Endothelial cell of umbilical vein (primary cell): ENCODE results near the gene NR3C1. TPM values are rescaled to one million over a fixed set of nuclear protein-coding genes. Genes with fewer than 3 reads are reported as not detected.

ENCODE experiments used
- BruUV-seq: library from RNA; stranded (reverse); fragments of 400-500 nt; replicated peaks from 2 replicates; lab custom pipeline; 2021; lab: Mats Ljungman, UMichigan
- CTCF ChIA-PET: fragments of 300-600, 350-600 bp; sonication (Branson Sonifier 250); formaldehyde crosslinking; loops from one replicate; lab custom pipeline; 2021; ENCODE audit warnings: antibody characterized with exemption, inconsistent platforms; lab: Charles Lee
- POLR2A ChIA-PET: fragments of 300-600, 350-600 bp; sonication (Branson Sonifier 250); formaldehyde crosslinking; loops from one replicate; lab custom pipeline; 2021; ENCODE audit warnings: antibody characterized with exemption, inconsistent platforms; lab: Charles Lee
- DNase-seq: peaks from one replicate; pipeline ENCODE4 v3.0.0-alpha.2; 2011; ENCODE audit warnings: low read depth, low spot score
- FAIRE-seq: peaks from 2 replicates; lab custom pipeline; 2011; peaks lifted over from hg19 to GRCh38; lab: Jason Lieb, UNC
- H2AFZ ChIP-seq: 2 replicates; pipeline ENCODE4 v1.6.0; 2012; ENCODE audit warnings: low read depth, low read length, control low read depth, inconsistent platforms
- H3K27ac ChIP-seq: 2 replicates; pipeline ENCODE4 v1.5.1; 2011; ENCODE audit warnings: low read depth, mild to moderate bottlenecking, control low read depth, low read length, moderate library complexity; ENCODE audit not compliant: insufficient read depth
- H3K27me3 ChIP-seq, 2 experiments: 2 replicates each; pipeline versions ENCODE4 v1.6.0 to v1.6.1; 2011; ENCODE audit warnings: low read length in 2 of 2, mixed read lengths in 1 of 2; ENCODE audit not compliant: control insufficient read depth in 2 of 2, insufficient read depth in 2 of 2
- H3K36me3 ChIP-seq, 2 experiments: 2 replicates in 1 of 2; 3 replicates in 1 of 2; pipeline ENCODE4 v1.5.1; 2011; ENCODE audit warnings: low read length in 2 of 2, mild to moderate bottlenecking in 1 of 2, moderate library complexity in 1 of 2; ENCODE audit not compliant: control insufficient read depth in 2 of 2, insufficient read depth in 2 of 2; ENCODE audit errors: extremely low read depth in 1 of 2
- H3K4me1 ChIP-seq: 3 replicates; pipeline ENCODE4 v1.5.1; 2011; ENCODE audit warnings: mild to moderate bottlenecking, low read length; ENCODE audit not compliant: control insufficient read depth, insufficient read depth; ENCODE audit errors: extremely low read depth
- H3K4me2 ChIP-seq: 2 replicates; pipeline ENCODE4 v1.6.1; 2011; ENCODE audit warnings: low read length, control low read depth, mixed read lengths; ENCODE audit not compliant: insufficient read depth
- H3K4me3 ChIP-seq, 3 experiments: fragments of 200-600 bp in 1 of 3; sonication (generic), shearing (Covaris generic) in 1 of 3; replicated peaks in 1 of 3; 2 replicates each; pipeline ENCODE4 v1.5.1; 2011 to 2016; ENCODE audit warnings: control low read depth in 3 of 3, low read length in 3 of 3, mild to moderate bottlenecking in 2 of 3, inconsistent platforms in 1 of 3, low read depth in 1 of 3, moderate library complexity in 1 of 3; ENCODE audit not compliant: insufficient read depth in 1 of 3
- H3K79me2 ChIP-seq: 2 replicates; pipeline ENCODE4 v1.6.0; 2012; ENCODE audit warnings: low read length, inconsistent platforms; ENCODE audit not compliant: control insufficient read depth, insufficient read depth
- H3K9ac ChIP-seq: replicated peaks from 2 replicates; pipeline ENCODE3; 2011; ENCODE audit warnings: low read length, control low read depth; ENCODE audit not compliant: insufficient read depth; ENCODE audit errors: extremely low read depth
- H3K9me1 ChIP-seq: replicated peaks from 3 replicates; pipeline ENCODE4 v1.6.0; 2011; ENCODE audit warnings: mild to moderate bottlenecking, low read length; ENCODE audit not compliant: control insufficient read depth, insufficient read depth; ENCODE audit errors: extremely low read depth
- H3K9me3 ChIP-seq: replicated peaks from 2 replicates; pipeline ENCODE4 v1.5.1; 2012; ENCODE audit warnings: low read length, inconsistent platforms; ENCODE audit not compliant: control insufficient read depth, insufficient read depth
- H4K20me1 ChIP-seq: replicated peaks from 2 replicates; pipeline ENCODE3; 2011; ENCODE audit warnings: mild to moderate bottlenecking, low read length; ENCODE audit not compliant: control insufficient read depth, insufficient read depth; ENCODE audit errors: extremely low read depth
- CTCF ChIP-seq, 2 donors: IDR thresholded peaks; 1 replicate in 1 of 2; 2 replicates in 1 of 2; pipeline ENCODE4 v1.5.1; 2011; ENCODE audit warnings: low read length in 2 of 2, mild to moderate bottlenecking in 2 of 2, moderate library complexity in 2 of 2, control low read depth in 1 of 2, inconsistent platforms in 1 of 2, low read depth in 1 of 2; ENCODE audit not compliant: insufficient read depth in 1 of 2; ENCODE audit errors: extremely low read depth in 1 of 2
- EZH2 ChIP-seq: IDR thresholded peaks from 2 replicates; pipeline ENCODE4 v1.6.1; 2012; ENCODE audit warnings: borderline replicate concordance, low read depth, mild to moderate bottlenecking, moderate library complexity, low read length, inconsistent platforms; ENCODE audit not compliant: severe bottlenecking
- FOS ChIP-seq: IDR thresholded peaks from 2 replicates; pipeline ENCODE4 v1.6.1; 2011; ENCODE audit warnings: mild to moderate bottlenecking, low read length, moderate library complexity, borderline replicate concordance; ENCODE audit not compliant: insufficient read depth
- GATA2 ChIP-seq: IDR thresholded peaks from 2 replicates; pipeline ENCODE4 v1.7.0; 2011; ENCODE audit warnings: low read depth, mild to moderate bottlenecking, moderate library complexity, mixed read lengths, low read length; ENCODE audit not compliant: insufficient read length, insufficient read depth
- JUN ChIP-seq: IDR thresholded peaks from 2 replicates; pipeline ENCODE4 v1.6.1; 2011; ENCODE audit warnings: borderline replicate concordance, low read depth; ENCODE audit not compliant: insufficient read length, insufficient read depth
- MAX ChIP-seq: IDR thresholded peaks from 2 replicates; pipeline ENCODE4 v1.6.1; 2011; ENCODE audit not compliant: insufficient read depth, insufficient read length
- MYC ChIP-seq: IDR thresholded peaks from one replicate; pipeline ENCODE4 v1.6.1; 2011; ENCODE audit warnings: mild to moderate bottlenecking, low read depth, low read length
- POLR2A ChIP-seq: IDR thresholded peaks from 2 replicates; pipeline ENCODE4 v1.6.1; 2012; ENCODE audit warnings: low read depth, mild to moderate bottlenecking, control low read depth, low read length
- POLR2AphosphoS5 ChIP-seq: IDR thresholded peaks from 2 replicates; pipeline ENCODE4 v1.6.1; 2012; ENCODE audit warnings: low read depth, mild to moderate bottlenecking, control low read depth, low read length, moderate library complexity; ENCODE audit not compliant: insufficient read depth
- dilution Hi-C: fragments of 300-500 bp; cut with MboI; formaldehyde crosslinking; loops from one replicate; pipeline ENCODE4 v1.15.0; 2019; ENCODE audit warnings: low sequenced_read_pairs; ENCODE audit not compliant: extremely low pct_ligation_motif_present
- intact Hi-C: fragments of 100-400 bp; cut with micrococcal nuclease; formaldehyde crosslinking; loops from one replicate; pipeline ENCODE4 v1.10.0; 2022
- polyA plus RNA-seq, 4 experiments: library from polyadenylated mRNA; depleted of rRNA in 3 of 4; stranded (reverse) in 3 of 4; unstranded in 1 of 4; fragments of >200 nt; gene quantifications; 2 replicates each; pipeline versions ENCODE4 v1.2.1 to v1.2.3, GENCODE V29; 2011 to 2012; ENCODE audit warnings: missing spikeins in 1 of 4
- total RNA-seq: library from RNA; stranded (reverse); gene quantifications from 2 replicates; pipeline ENCODE4 v1.2.3, GENCODE V29; 2021

Gene NR3C1
- total and polyA plus RNA-seq, 2 donors (not counting 3 experiments of a cell fraction or from before 2014, with no cell fraction given) = 4.1 to 17.0 TPM

DNA sequence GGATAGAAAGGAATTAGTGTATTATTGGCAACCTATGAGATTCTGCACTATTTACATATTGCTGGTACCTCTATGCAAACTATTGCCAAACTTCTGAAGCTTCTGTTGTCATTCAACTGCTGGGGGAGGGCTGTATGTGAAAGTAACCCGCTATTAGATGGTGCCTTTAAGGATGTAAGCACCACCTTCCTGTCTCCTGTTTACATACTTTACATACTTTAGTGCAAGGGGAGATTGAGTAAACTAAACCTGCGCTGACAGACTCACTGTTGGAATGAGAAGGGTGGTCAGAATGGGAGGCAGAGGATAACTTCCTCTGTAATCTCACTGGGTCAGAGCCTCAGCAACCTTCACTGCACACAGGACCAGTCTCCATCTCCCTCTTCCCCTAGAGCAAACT, 123.8 kb downstream of the NR3C1 start:
- no peak for FAIRE-seq
- TF ChIP-seq POLR2AphosphoS5 (no peak), EZH2 (no peak), JUN (no peak), MYC (no peak), GATA2 (no peak), POLR2A (no peak), FOS (no peak), MAX (no peak), CTCF (IDR thresholded peaks at IDR 0.05; ENCODE audit: extremely low read depth in 1 of 2, insufficient read depth in 1 of 2, low read depth in 1 of 2, low read length in 2 of 2) (no peak)
- Histone ChIP-seq H3K4me1 (no peaks in the 10 kb centered on the region), H3K9me1 (no peaks in the 10 kb centered on the region), H3K27me3 (no peaks in the 10 kb centered on the region), H4K20me1 (no peaks in the 10 kb centered on the region), H3K79me2 (no peaks in the 10 kb centered on the region), H3K4me3 (no peak overlapping the region), H3K9me3 (no peaks in the 10 kb centered on the region), H3K27ac (no peak overlapping the region), H3K36me3 (peaks cover 0 to 6% of the 10 kb centered on the region in 2 experiments), H2AFZ (no peak overlapping the region), H3K4me2 (no peak overlapping the region), H3K9ac (no peak overlapping the region)
- POLR2A ChIA-PET = no interaction called here
- BruUV-seq = no TSS peak
- CTCF ChIA-PET = no interaction called here
- intact Hi-C loops (no loop called here), dilution Hi-C loops (no loop called here)
- no peak for DNase-seq
